ENCODE data around the gene PRPS1.
A peak's percentile ranks its signal among the peaks of the same experiment; 100 is the strongest.
"Not testable (repeated sequence)": the region's sequence is repeated elsewhere in the genome, so short reads cannot be mapped to it uniquely, and the experiment has no call there.

Gene PRPS1

GRCh38 chrX:107675365-107675654 lies 47.0 kb downstream of the PRPS1 start:
- no peak for DNase-seq (ENCODE audit: low read depth)

GRCh38 chrX:107675823-107676555 lies 47.7 kb downstream of the PRPS1 start:
- peak; percentile 39 for DNase-seq (ENCODE audit: low read depth)

GRCh38 chrX:107676559-107677378 lies 48.5 kb downstream of the PRPS1 start:
- DNase-seq (ENCODE audit: low read depth): peak; percentile 92

GRCh38 chrX:107677501-107677901 lies 49.2 kb downstream of the PRPS1 start:
- DNase-seq (ENCODE audit: low read depth): no peak

- DNase-seq (ENCODE audit: low read depth): no peak
These were observed 49.6 kb downstream of the PRPS1 start for GRCh38 chrX:107677909-107678308.

- DNase-seq (ENCODE audit: low read depth): peak; percentile 58
These were observed 50.8 kb downstream of the PRPS1 start for GRCh38 chrX:107678957-107679740.

- DNase-seq (ENCODE audit: low read depth): no peak
These were observed 53.9 kb downstream of the PRPS1 start for GRCh38 chrX:107682256-107682655.

GRCh38 chrX:107683124-107683895 lies 55.0 kb downstream of the PRPS1 start:
- DNase-seq (ENCODE audit: low read depth): no peak

- no peak for DNase-seq (ENCODE audit: low read depth)
These were observed 55.6 kb downstream of the PRPS1 start for GRCh38 chrX:107683931-107684330.

- DNase-seq (ENCODE audit: low read depth): peak; percentile 27
These were observed 56.7 kb downstream of the PRPS1 start for GRCh38 chrX:107684956-107685385.

GRCh38 chrX:107685586-107685985 lies 57.3 kb downstream of the PRPS1 start:
- not testable (repeated sequence) for DNase-seq (ENCODE audit: low read depth)

- no peak for DNase-seq (ENCODE audit: low read depth)
These were observed 57.7 kb downstream of the PRPS1 start for GRCh38 chrX:107686026-107686425.

GRCh38 chrX:107686792-107687191 lies 58.5 kb downstream of the PRPS1 start:
- peak; percentile 10 for DNase-seq (ENCODE audit: low read depth)

- no peak for DNase-seq (ENCODE audit: low read depth)
These were observed 59.1 kb downstream of the PRPS1 start for GRCh38 chrX:107687445-107687844.

- no peak for DNase-seq (ENCODE audit: low read depth)
These were observed 62.7 kb downstream of the PRPS1 start for GRCh38 chrX:107691024-107691448.

- no peak for DNase-seq (ENCODE audit: low read depth)
These were observed 71.3 kb downstream of the PRPS1 start for GRCh38 chrX:107699616-107700015.

- peak; percentile 24 for DNase-seq (ENCODE audit: low read depth)
These were observed 72.0 kb downstream of the PRPS1 start for GRCh38 chrX:107700317-107700774.

Data from EH (cell line).